Measurements from ENCODE around the gene CELA3B. TPM values are rescaled to one million over a fixed set of nuclear protein-coding genes. Genes with fewer than 3 reads are reported as not detected.

CELA3B gene
- total RNA-seq, 1 donor from 2014 or later = not detected

- no peak for DNase-seq (ENCODE audit: low read depth, low spot score)
- no peaks in the 10 kb centered on the region for H3K9me3 Mint-ChIP-seq
- H3K27me3 Mint-ChIP-seq (ENCODE audit: low read depth) = no peaks in the 10 kb centered on the region
- peaks cover 71% of the 10 kb centered on the region for H3K4me1 Mint-ChIP-seq
- H3K4me3 Mint-ChIP-seq = peak within 1 kb of the TSS; percentile 90
- peak within 1 kb of the TSS; percentile 95 for H3K27ac Mint-ChIP-seq (ENCODE audit: unreplicated experiment)
- TF ChIP-seq CTCF (conservative IDR thresholded peaks at IDR 0.05) = no peak
- no peaks in the 10 kb centered on the region for H3K36me3 Mint-ChIP-seq (ENCODE audit: low read depth)
Observed at GRCh38 chr1:21937034-21937371, 39.8 kb upstream of the CELA3B start, which contains the start of gene HSPG2. Gene HSPG2 (minus strand): TSS chr1:21937310. CDS start chr1:21937217, 93 bp downstream.

- peak; percentile 78 for DNase-seq (ENCODE audit: low read depth, low spot score)
- Mint-ChIP-seq H3K36me3 (ENCODE audit: low read depth) (no peaks in the 10 kb centered on the region), H3K9me3 (no peaks in the 10 kb centered on the region), H3K4me1 (peaks cover 71% of the 10 kb centered on the region), H3K27me3 (ENCODE audit: low read depth) (no peaks in the 10 kb centered on the region), H3K27ac (ENCODE audit: unreplicated experiment) (peak overlapping the region; percentile 95), H3K4me3 (peak overlapping the region; percentile 88)
- TF ChIP-seq CTCF (conservative IDR thresholded peaks at IDR 0.05) = no peak
Observed at GRCh38 chr1:21937372-21938121, 39.3 kb upstream of the CELA3B start.

- peak overlapping the region; percentile 65 for H3K27ac Mint-ChIP-seq (ENCODE audit: unreplicated experiment)
- no peaks in the 10 kb centered on the region for H3K27me3 Mint-ChIP-seq (ENCODE audit: low read depth)
- no peaks in the 10 kb centered on the region for H3K9me3 Mint-ChIP-seq
- no peak for TF ChIP-seq CTCF (conservative IDR thresholded peaks at IDR 0.05)
- peaks cover 74% of the 10 kb centered on the region for H3K4me1 Mint-ChIP-seq
- no peaks in the 10 kb centered on the region for H3K36me3 Mint-ChIP-seq (ENCODE audit: low read depth)
- no peak for DNase-seq (ENCODE audit: low read depth, low spot score)
- peak overlapping the region; percentile 88 for H3K4me3 Mint-ChIP-seq
Observed at GRCh38 chr1:21938732-21939538, 37.9 kb upstream of the CELA3B start.

DNA sequence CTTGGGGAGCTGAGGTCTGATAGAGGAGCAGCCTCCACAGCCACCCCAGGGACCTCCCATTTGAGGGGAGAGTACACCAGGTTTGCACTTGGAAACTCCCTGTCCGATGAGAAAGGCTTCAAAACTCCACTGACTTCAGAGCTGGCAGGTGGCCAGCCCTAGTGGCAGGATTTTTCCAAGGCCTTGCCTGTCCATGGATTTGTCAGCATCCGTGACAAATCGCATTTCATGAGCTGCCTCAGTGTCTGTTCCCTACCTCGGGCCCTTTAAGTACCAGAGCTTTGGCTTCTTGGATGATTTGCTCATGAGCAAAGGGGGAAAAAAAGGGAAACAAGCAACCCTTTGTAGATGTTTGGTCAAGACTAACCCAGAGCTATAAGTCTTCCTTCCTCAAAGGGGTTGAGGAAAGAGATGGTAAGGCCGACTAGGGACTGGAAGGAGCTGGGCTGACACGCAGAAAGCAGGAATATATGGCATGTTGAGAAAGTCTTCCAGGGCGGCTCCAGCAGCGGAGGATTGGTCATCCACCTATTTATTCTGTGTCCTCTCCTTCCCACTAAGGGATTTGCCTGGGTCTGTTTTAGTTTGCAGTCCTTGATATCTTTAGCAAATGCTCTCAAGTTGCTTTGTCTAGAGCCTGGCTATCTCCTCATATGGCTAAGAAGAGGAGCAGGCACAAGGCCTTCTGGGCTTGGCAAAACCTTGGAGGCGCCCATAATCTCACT is 37.0 kb upstream of the CELA3B start:
- Mint-ChIP-seq H3K36me3 (ENCODE audit: low read depth) (no peaks in the 10 kb centered on the region), H3K4me1 (peaks cover 78% of the 10 kb centered on the region), H3K4me3 (peak overlapping the region; percentile 88), H3K9me3 (no peaks in the 10 kb centered on the region), H3K27ac (ENCODE audit: unreplicated experiment) (peak overlapping the region; percentile 72), H3K27me3 (ENCODE audit: low read depth) (no peaks in the 10 kb centered on the region)
- DNase-seq (ENCODE audit: low read depth, low spot score) = no peak
- TF ChIP-seq CTCF (conservative IDR thresholded peaks at IDR 0.05) = peak; percentile 47

GRCh38 chr1:21940492-21940891 is 36.3 kb upstream of the CELA3B start:
- peak overlapping the region; percentile 88 for H3K4me3 Mint-ChIP-seq
- DNase-seq (ENCODE audit: low read depth, low spot score) = no peak
- H3K27me3 Mint-ChIP-seq (ENCODE audit: low read depth) = no peaks in the 10 kb centered on the region
- H3K4me1 Mint-ChIP-seq = peaks cover 74% of the 10 kb centered on the region
- no peaks in the 10 kb centered on the region for H3K9me3 Mint-ChIP-seq
- no peak for TF ChIP-seq CTCF (conservative IDR thresholded peaks at IDR 0.05)
- H3K36me3 Mint-ChIP-seq (ENCODE audit: low read depth) = no peaks in the 10 kb centered on the region
- H3K27ac Mint-ChIP-seq (ENCODE audit: unreplicated experiment) = no peak overlapping the region

Data from neural crest cell (in vitro differentiated cells).